Tibial nerve (tissue), 4 donors: ENCODE results near the gene DPEP2NB. TPM values are rescaled to one million over a fixed set of nuclear protein-coding genes. Genes with fewer than 3 reads are reported as not detected.
A peak's percentile ranks its signal among the peaks of the same experiment; 100 is the strongest.

Experiments
- DNase-seq, 2 donors: peaks; one replicate each; pipeline ENCODE4 v3.0.0-alpha.2; 2019; ENCODE audit warnings: low spot score in 2 of 2
- H3K27ac ChIP-seq, 4 donors: fragments of 200-600 bp; sonication (generic) in 3 of 4; one replicate each; pipeline ENCODE4 v1.5.1; 2017 to 2019; ENCODE audit warnings: mild to moderate bottlenecking in 1 of 4
- H3K27me3 ChIP-seq, 2 donors: fragments of 200-600 bp; sonication (generic) in 1 of 2; one replicate each; pipeline versions ENCODE4 v1.5.1 to v1.6.0; 2017 to 2019
- H3K36me3 ChIP-seq, 3 donors: fragments of 200-600 bp; sonication (generic); one replicate each; pipeline ENCODE4 v1.5.1; 2018 to 2019
- H3K4me1 ChIP-seq, 4 donors: fragments of 200-600 bp; sonication (generic) in 3 of 4; one replicate each; pipeline ENCODE4 v1.5.1; 2017 to 2019
- H3K4me3 ChIP-seq, 4 donors: fragments of 200-600 bp; sonication (generic) in 3 of 4; one replicate each; pipeline ENCODE4 v1.5.1; 2017 to 2019; ENCODE audit warnings: mild to moderate bottlenecking in 1 of 4, moderate library complexity in 1 of 4
- H3K9me3 ChIP-seq, 4 donors: fragments of 200-600 bp; sonication (generic) in 3 of 4; one replicate each; pipeline ENCODE4 v1.5.1; 2017 to 2019
- EP300 ChIP-seq, 2 donors: sonication (generic); formaldehyde crosslinking; IDR thresholded peaks; one replicate each; pipeline ENCODE4 v1.6.1; 2017; ENCODE audit warnings: antibody characterized with exemption in 2 of 2, mild to moderate bottlenecking in 1 of 2
- POLR2A ChIP-seq, 2 donors: fragments of 450-650 bp; IDR thresholded peaks; one replicate each; pipeline ENCODE4 v1.6.1; 2017; ENCODE audit warnings: antibody characterized with exemption in 2 of 2, mild to moderate bottlenecking in 2 of 2, moderate library complexity in 2 of 2
- whole genome bisulfite sequencing, 2 donors: methylation state at CpG; one replicate each; pipeline ENCODE4 v1.1.5; 2018; 5-methylcytosine and 5-hydroxymethylcytosine counted together
- total RNA-seq, 4 donors: library from RNA; depleted of rRNA; stranded (reverse); fragments of >200 nt; gene quantifications; one replicate each; pipeline ENCODE4 v1.1.0, GENCODE V29; 2016
- TF ChIP-seq, protein P1 (sequence below), 5 experiments: fragments of 200-600 bp in 3 of 5; fragments of 450-650 bp in 2 of 5; sonication (generic) in 3 of 5; IDR thresholded peaks; one replicate each; pipeline ENCODE4 v1.5.1; 2016 to 2019; ENCODE audit warnings: antibody characterized with exemption in 5 of 5, mild to moderate bottlenecking in 3 of 5, moderate library complexity in 2 of 5

DPEP2NB gene
- total RNA-seq, 4 donors from 2014 or later, result not detected

DNA sequence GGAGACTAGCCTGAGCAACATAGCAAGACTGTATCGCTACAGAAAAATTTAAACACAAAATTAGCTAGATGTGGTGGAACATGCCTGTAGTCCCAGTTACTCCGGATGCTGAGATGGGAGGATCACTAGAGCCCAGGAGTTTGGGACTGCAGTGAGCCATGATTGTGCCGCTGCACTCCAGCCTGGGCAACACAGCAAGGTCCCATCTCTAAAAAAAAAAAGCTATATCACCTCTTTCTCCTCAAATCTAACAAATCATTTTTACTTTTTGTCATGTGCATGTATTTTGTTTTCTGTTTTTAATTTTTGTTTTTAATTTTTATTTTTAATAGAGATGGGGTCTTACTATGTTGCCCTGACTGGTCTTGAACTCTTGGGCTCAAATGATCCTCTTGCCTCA lies 13.3 kb upstream of the DPEP2NB start:
- Histone ChIP-seq H3K27me3 (no peaks in the 10 kb centered on the region), H3K27ac (no peak overlapping the region), H3K36me3 (peaks cover 0 to 60% (median 0%) of the 10 kb centered on the region in 3 donors), H3K4me3 (no peak overlapping the region), H3K9me3 (no peaks in the 10 kb centered on the region), H3K4me1 (peaks cover 0 to 11% (median 1%) of the 10 kb centered on the region in 4 donors)
- 90 to 91% methylated on average over 3 of the region's 3 CpGs for WGBS, 2 donors
- DNase-seq, result no peak
- TF ChIP-seq EP300 (IDR thresholded peaks at IDR 0.05) (no peak), POLR2A (IDR thresholded peaks at IDR 0.05) (no peak)
- TF ChIP-seq, protein P1, sequence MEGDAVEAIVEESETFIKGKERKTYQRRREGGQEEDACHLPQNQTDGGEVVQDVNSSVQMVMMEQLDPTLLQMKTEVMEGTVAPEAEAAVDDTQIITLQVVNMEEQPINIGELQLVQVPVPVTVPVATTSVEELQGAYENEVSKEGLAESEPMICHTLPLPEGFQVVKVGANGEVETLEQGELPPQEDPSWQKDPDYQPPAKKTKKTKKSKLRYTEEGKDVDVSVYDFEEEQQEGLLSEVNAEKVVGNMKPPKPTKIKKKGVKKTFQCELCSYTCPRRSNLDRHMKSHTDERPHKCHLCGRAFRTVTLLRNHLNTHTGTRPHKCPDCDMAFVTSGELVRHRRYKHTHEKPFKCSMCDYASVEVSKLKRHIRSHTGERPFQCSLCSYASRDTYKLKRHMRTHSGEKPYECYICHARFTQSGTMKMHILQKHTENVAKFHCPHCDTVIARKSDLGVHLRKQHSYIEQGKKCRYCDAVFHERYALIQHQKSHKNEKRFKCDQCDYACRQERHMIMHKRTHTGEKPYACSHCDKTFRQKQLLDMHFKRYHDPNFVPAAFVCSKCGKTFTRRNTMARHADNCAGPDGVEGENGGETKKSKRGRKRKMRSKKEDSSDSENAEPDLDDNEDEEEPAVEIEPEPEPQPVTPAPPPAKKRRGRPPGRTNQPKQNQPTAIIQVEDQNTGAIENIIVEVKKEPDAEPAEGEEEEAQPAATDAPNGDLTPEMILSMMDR (IDR thresholded peaks at IDR 0.05), result no peak

DNA sequence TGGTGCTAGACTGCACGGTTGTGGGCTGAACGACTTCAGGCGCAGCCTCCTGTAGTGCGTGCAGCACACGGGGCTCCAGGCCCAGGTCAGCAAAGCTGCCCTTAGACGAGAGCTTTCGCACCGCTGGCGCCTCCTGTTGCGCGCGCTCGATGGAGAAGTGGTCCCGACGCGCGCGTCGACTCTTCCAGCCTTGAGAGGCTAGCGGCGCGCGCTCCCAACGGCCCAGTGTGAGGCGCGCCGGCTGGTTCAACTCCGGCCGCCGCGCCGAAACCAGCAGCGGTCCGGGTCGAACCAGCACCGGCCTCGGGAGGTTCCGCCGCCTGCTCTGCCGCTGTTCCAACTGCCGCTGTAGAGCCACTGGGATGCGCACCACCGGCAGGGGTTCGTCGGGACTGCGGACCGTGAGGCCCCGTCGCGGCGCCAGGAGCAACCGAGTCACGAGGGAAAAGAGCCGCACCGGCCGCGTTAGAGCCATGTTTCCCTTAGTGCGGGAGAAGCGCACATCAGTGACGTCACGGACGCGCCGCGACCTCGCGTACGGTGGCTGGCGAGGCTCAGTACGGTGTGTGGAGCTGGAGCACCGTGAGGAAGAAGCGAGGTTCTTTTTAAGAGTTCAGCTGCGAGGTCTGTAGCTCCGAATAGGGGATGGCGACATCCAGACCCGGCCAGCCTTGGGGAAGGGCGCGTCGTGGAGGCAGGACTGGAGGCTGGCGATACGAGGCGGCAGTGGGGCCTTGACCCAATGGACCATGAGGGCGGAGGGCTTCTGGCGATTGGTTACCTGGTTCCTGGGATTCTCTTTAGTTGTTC lies 7.2 kb upstream of the DPEP2NB start, which contains the start of the genes DDX28 and DUS2:
DDX28 (minus strand) TSS at position 505 of the 810 bp plus-strand sequence; CDS start at position 475, 30 bp downstream.
DUS2 (plus strand) TSS at position 557 of the 810 bp plus-strand sequence. CDS start 14,740 bp downstream, outside the sequence.
- peaks cover 0 to 28% (median 0%) of the 10 kb centered on the region in 3 donors for H3K36me3 ChIP-seq
- H3K27me3 ChIP-seq, result no peaks in the 10 kb centered on the region
- peaks cover 0 to 35% (median 16%) of the 10 kb centered on the region in 4 donors for H3K4me1 ChIP-seq
- peak within 1 kb of the TSS; percentile 85 to 97 (median 91) for H3K4me3 ChIP-seq
- no peaks in the 10 kb centered on the region for H3K9me3 ChIP-seq
- DNase-seq, result peak; percentile 87 to 96
- peak within 1 kb of the TSS; percentile 71 to 90 (median 88) for H3K27ac ChIP-seq
- WGBS, 2 donors, result 0% methylated on average over 47 to 76 of the region's 84 CpGs
- TF ChIP-seq POLR2A (IDR thresholded peaks at IDR 0.05) (peak; percentile 55 to 56), EP300 (IDR thresholded peaks at IDR 0.05) (peak; percentile 77 to 99)
- TF ChIP-seq, protein P1 (IDR thresholded peaks at IDR 0.05), result peak in 2 of 5 experiments; percentile 39 to 58

DNA sequence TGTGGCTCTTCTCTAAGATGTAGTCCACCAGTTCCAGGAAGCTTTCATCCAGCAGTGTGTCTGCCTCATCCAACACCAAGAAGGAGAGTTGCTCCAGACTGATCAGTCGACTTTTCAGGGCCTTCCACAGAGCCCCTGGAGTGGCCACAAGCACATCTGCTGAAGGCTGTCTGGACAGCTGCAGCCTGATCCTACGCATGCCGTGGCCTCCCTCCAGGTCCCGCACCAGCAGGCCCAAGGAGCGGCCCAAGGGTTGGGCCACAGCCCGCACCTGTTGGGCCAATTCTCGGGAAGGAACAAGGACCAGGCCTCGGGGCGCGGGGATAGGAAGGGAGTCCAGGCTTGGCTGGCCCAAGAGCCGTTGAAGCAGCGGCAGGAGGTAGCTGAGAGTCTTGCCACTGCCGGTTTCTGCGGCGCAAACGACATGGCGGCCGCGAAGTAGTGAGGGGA lies 6.6 kb upstream of the DPEP2NB start:
- H3K27me3 ChIP-seq, result no peaks in the 10 kb centered on the region
- H3K27ac ChIP-seq, result peak overlapping the region in 3 of 4 donors; percentile 87 to 90 (median 88)
- 13 to 17% methylated on average over 10 to 19 of the region's 19 CpGs for WGBS, 2 donors
- H3K9me3 ChIP-seq, result no peaks in the 10 kb centered on the region
- H3K36me3 ChIP-seq, result peaks cover 0 to 21% (median 0%) of the 10 kb centered on the region in 3 donors
- no peak for DNase-seq
- TF ChIP-seq, protein P1 (IDR thresholded peaks at IDR 0.05), result no peak
- TF ChIP-seq POLR2A (IDR thresholded peaks at IDR 0.05), result no peak
- TF ChIP-seq EP300 (IDR thresholded peaks at IDR 0.05), result no peak
- peaks cover 0 to 35% (median 16%) of the 10 kb centered on the region in 4 donors for H3K4me1 ChIP-seq
- H3K4me3 ChIP-seq, result peak overlapping the region; percentile 85 to 97 (median 91)

DNA sequence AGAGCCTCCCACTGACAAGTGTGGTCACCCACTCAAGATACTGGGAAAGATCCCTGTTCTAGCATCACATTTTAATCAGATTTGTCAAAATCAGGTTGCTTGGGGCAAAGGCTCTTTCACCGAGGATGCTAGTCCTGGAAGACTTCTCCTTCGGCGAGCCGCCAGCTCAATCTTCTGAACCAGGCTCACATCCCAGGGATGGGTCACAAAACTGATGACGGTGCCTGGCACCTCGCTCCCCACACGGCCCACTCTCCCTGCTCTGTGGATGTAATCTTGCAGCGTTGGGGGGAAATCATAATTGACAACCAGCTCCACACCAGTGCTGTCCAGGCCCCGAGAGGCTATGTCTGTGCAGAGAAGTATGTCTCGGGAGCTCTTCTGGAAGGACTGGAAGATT lies 5.8 kb upstream of the DPEP2NB start:
- 91 to 94% methylated on average over 9 to 10 of the region's 10 CpGs for WGBS, 2 donors
- Histone ChIP-seq H3K9me3 (no peaks in the 10 kb centered on the region), H3K27me3 (no peaks in the 10 kb centered on the region), H3K36me3 (peaks cover 0 to 14% (median 0%) of the 10 kb centered on the region in 3 donors), H3K4me1 (peaks cover 0 to 35% (median 16%) of the 10 kb centered on the region in 4 donors), H3K27ac (no peak overlapping the region), H3K4me3 (no peak overlapping the region)
- TF ChIP-seq, protein P1 (IDR thresholded peaks at IDR 0.05), result no peak
- TF ChIP-seq EP300 (IDR thresholded peaks at IDR 0.05) (no peak), POLR2A (IDR thresholded peaks at IDR 0.05) (no peak)
- no peak for DNase-seq
